ENCODE data around the gene SGSH. TPM values are rescaled to one million over a fixed set of nuclear protein-coding genes. Genes with fewer than 3 reads are reported as not detected.

The SGSH gene
- total RNA-seq, 2 donors from 2014 or later = 22.2 to 51.8 TPM

DNA sequence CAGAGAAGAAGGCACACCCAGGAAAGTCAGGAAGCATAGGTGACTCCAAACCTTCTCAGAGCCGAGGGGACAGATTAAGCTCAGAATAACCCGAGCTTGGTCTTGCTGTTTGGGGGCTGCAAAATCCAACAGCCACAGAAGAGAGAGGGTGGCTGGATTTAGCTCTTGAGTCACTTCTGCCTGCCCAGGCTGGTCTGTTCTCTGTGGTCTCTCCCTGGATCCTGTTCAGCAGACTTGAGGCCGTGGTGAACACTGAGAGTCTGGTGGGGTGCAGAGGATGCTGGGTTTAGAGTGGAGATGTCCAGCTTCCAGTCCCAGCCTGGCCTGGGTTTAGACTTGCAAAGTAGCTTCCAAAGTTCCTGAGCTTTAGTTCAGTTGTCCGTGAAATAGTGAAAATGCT lies 8.9 kb upstream of the SGSH start:
- Histone ChIP-seq H3K27ac (no peak overlapping the region), H3K36me3 (peaks cover 42% of the 10 kb centered on the region), H3K27me3 (replicated peaks; ENCODE audit: insufficient read depth) (no peaks in the 10 kb centered on the region), H3K4me1 (ENCODE audit: control insufficient read depth in 1 of 2, low read depth in 2 of 2) (peaks cover 0 to under 1% of the 10 kb centered on the region in 2 donors), H3K4me3 (no peak overlapping the region), H3K9me3 (peaks cover 12% of the 10 kb centered on the region)
- ATAC-seq (ENCODE audit: insufficient number of reproducible peaks, low FRiP score, low read depth) (no peak), DNase-seq (ENCODE audit: low spot score) (no peak)
- TF ChIP-seq, protein P1, sequence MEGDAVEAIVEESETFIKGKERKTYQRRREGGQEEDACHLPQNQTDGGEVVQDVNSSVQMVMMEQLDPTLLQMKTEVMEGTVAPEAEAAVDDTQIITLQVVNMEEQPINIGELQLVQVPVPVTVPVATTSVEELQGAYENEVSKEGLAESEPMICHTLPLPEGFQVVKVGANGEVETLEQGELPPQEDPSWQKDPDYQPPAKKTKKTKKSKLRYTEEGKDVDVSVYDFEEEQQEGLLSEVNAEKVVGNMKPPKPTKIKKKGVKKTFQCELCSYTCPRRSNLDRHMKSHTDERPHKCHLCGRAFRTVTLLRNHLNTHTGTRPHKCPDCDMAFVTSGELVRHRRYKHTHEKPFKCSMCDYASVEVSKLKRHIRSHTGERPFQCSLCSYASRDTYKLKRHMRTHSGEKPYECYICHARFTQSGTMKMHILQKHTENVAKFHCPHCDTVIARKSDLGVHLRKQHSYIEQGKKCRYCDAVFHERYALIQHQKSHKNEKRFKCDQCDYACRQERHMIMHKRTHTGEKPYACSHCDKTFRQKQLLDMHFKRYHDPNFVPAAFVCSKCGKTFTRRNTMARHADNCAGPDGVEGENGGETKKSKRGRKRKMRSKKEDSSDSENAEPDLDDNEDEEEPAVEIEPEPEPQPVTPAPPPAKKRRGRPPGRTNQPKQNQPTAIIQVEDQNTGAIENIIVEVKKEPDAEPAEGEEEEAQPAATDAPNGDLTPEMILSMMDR (IDR thresholded peaks at IDR 0.05) = no peak

DNA sequence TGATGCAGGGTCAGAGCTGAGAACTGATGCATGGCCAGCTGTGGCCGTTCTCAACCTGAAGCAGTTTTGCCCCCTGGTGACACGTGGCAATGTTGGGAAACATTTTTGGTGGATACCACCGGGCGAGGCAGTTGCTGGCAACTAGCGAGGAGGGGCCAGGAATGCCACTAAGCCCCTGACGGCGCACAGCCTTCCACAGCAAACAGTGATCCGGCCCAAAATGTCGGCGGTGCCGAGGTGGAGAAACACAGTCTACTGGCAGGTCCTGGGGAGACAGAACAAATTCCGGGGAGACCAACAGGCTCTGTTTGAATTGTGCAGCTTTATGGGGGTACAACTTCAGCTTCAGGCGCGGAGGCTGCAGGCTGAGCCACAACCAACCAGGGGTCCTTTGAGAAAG lies 8.3 kb upstream of the SGSH start:
- H3K36me3 ChIP-seq = peaks cover 39% of the 10 kb centered on the region
- DNase-seq (ENCODE audit: low spot score) (no peak), ATAC-seq (ENCODE audit: insufficient number of reproducible peaks, low FRiP score, low read depth) (no peak)
- no peak overlapping the region for H3K4me3 ChIP-seq
- TF ChIP-seq, protein P1 (IDR thresholded peaks at IDR 0.05) = no peak
- H3K4me1 ChIP-seq (ENCODE audit: control insufficient read depth in 1 of 2, low read depth in 2 of 2) = peaks cover 0 to 6% of the 10 kb centered on the region in 2 donors
- H3K27me3 ChIP-seq (replicated peaks; ENCODE audit: insufficient read depth) = no peaks in the 10 kb centered on the region
- no peak overlapping the region for H3K27ac ChIP-seq
- H3K9me3 ChIP-seq = peaks cover 12% of the 10 kb centered on the region

DNA sequence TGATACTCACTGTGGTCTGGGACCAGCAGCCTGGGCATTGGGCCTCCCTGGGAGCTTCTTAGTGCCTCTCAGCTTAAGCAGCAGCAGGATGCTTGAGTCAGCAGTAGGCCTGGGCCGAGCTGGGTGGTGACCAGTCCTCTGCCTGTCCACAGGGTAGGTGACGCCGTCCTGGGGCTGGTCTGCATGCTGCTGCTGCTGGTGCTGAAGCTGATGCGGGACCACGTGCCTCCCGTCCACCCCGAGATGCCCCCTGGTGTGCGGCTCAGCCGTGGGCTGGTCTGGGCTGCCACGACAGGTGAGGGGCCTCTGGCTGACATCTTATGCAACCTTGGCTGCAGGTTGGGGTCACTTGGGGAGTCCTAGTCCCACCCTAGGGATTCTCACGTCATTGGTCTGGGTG lies 7.5 kb upstream of the SGSH start:
- TF ChIP-seq, protein P1 (IDR thresholded peaks at IDR 0.05) = no peak
- no peak overlapping the region for H3K27ac ChIP-seq
- ATAC-seq (ENCODE audit: insufficient number of reproducible peaks, low FRiP score, low read depth) = no peak
- H3K4me3 ChIP-seq = no peak overlapping the region
- peaks cover 7% of the 10 kb centered on the region for H3K9me3 ChIP-seq
- no peak for DNase-seq (ENCODE audit: low spot score)
- H3K4me1 ChIP-seq (ENCODE audit: control insufficient read depth in 1 of 2, low read depth in 2 of 2) = peaks cover 0 to 12% of the 10 kb centered on the region in 2 donors
- H3K36me3 ChIP-seq = peaks cover 30% of the 10 kb centered on the region
- H3K27me3 ChIP-seq (replicated peaks; ENCODE audit: insufficient read depth) = no peaks in the 10 kb centered on the region

DNA sequence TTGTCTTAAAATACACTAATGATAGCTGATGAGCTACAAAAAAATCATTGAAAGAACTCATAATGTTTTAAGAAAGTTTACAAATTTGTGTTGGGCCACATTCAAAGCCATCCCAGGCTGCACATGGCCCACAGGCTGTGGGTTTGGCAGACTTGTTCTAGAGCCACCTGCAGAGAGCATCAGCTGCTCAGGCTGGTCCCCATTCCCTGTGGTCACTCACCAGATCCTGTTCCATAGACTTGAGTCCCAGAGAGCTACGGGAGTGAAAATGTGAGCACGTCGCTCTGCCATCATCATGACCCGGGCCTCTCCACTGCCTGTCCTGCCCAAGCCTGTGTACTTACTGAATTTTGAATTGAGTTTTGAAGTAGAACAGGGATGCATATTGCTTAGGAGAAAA lies 7.0 kb upstream of the SGSH start:
- no peak for DNase-seq (ENCODE audit: low spot score)
- Histone ChIP-seq H3K4me1 (ENCODE audit: control insufficient read depth in 1 of 2, low read depth in 2 of 2) (peaks cover 0 to 16% of the 10 kb centered on the region in 2 donors), H3K36me3 (peaks cover 25% of the 10 kb centered on the region), H3K9me3 (peaks cover 2% of the 10 kb centered on the region), H3K27me3 (replicated peaks; ENCODE audit: insufficient read depth) (no peaks in the 10 kb centered on the region), H3K4me3 (no peak overlapping the region), H3K27ac (no peak overlapping the region)
- TF ChIP-seq, protein P1 (IDR thresholded peaks at IDR 0.05) = no peak
- no peak for ATAC-seq (ENCODE audit: insufficient number of reproducible peaks, low FRiP score, low read depth)

DNA sequence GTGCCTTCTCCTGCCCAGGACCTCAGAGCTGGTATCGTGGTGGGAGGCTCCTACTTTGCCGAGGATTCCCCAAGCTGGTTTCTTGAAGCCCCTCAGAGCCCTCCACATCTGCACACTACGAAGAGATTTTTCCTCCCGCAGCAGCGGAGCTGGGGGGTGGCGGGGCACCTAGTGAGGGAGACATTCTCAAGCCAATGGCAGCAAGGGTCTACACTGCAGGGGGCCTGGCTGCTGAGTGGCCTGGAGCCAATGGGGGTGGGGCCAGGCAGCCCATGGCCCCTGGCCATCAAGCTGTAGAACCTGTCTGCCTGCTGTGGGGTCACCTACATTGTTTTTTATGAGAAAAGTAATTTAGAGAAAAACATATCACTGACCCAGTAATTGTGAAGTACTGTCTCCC lies 5.1 kb upstream of the SGSH start:
- H3K27me3 ChIP-seq (replicated peaks; ENCODE audit: insufficient read depth) = no peaks in the 10 kb centered on the region
- peaks cover 22% of the 10 kb centered on the region for H3K36me3 ChIP-seq
- TF ChIP-seq, protein P1 (IDR thresholded peaks at IDR 0.05) = no peak

More for the DNA sequence above, 5.1 kb upstream of the SGSH start:
- H3K4me3 ChIP-seq = no peak overlapping the region
- no peak overlapping the region for H3K27ac ChIP-seq
- ATAC-seq (ENCODE audit: insufficient number of reproducible peaks, low FRiP score, low read depth) = no peak
- DNase-seq (ENCODE audit: low spot score) = no peak
- peaks cover 0 to 29% of the 10 kb centered on the region in 2 donors for H3K4me1 ChIP-seq (ENCODE audit: control insufficient read depth in 1 of 2, low read depth in 2 of 2)
- no peaks in the 10 kb centered on the region for H3K9me3 ChIP-seq
